Measurements from ENCODE around the gene KCTD5. TPM values are rescaled to one million over a fixed set of nuclear protein-coding genes. Genes with fewer than 3 reads are reported as not detected.

KCTD5 gene
- total and polyA plus RNA-seq, 10 of the 15 experiments (the other 5 are each of a cell fraction or from before 2014, with no cell fraction given): 0.58 to 56.4 (median 37.3) TPM

DNA sequence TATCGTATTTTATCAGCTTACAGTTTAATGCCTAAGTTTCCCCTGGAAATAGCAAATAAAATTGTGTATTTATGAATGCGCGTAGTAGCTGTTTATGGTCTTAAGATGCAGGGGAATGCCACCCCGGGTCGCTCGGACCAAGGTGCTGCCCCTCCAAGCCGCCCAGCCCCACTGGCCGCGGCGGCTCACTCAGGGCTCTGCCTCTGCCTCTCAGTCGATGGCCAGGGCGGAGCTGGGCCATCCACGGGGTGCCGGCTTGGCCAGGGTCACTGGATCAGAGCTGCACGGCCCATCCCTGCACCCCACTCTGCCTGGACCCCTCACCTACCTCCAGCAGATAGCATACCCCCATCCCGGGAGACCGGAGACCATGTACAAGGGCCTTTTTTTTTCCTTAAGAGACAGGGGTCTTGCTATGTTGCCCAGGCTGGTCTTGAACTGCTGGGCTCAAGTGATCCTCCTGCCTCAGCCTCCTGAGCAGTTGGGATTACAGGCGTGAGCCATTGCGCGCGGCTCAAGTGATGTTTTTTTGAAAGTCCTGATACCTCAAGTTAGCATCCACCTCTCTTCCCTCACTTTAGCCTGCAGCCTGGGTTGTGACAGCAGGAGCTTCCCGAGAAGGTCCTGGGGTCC, 26.7 kb downstream of the KCTD5 start:
- H3K4me3 ChIP-seq: no peak overlapping the region
- peaks cover 9 to 24% of the 10 kb centered on the region in 2 experiments for H3K36me3 ChIP-seq (ENCODE audit: control insufficient read depth in 2 of 2, insufficient read depth in 2 of 2, low read length in 1 of 2)
- no peaks in the 10 kb centered on the region for H3K27me3 ChIP-seq (replicated peaks in 1 of 2; ENCODE audit: control insufficient read depth in 2 of 2, insufficient read depth in 2 of 2, low read length in 1 of 2)
- no TSS peak for BruUV-seq (replicated peaks)
- 97% methylated on average over 22 of the region's 22 CpGs for WGBS (ENCODE audit: insufficient coverage, insufficient replicate concordance, low lambda C conversion rate, missing lambda C conversion rate)
- in situ Hi-C loops (cut with MboI): no loop called here
- intact Hi-C loops (cut with micrococcal nuclease; ENCODE audit: unreplicated experiment): no loop called here
- TF ChIP-seq, protein P1, sequence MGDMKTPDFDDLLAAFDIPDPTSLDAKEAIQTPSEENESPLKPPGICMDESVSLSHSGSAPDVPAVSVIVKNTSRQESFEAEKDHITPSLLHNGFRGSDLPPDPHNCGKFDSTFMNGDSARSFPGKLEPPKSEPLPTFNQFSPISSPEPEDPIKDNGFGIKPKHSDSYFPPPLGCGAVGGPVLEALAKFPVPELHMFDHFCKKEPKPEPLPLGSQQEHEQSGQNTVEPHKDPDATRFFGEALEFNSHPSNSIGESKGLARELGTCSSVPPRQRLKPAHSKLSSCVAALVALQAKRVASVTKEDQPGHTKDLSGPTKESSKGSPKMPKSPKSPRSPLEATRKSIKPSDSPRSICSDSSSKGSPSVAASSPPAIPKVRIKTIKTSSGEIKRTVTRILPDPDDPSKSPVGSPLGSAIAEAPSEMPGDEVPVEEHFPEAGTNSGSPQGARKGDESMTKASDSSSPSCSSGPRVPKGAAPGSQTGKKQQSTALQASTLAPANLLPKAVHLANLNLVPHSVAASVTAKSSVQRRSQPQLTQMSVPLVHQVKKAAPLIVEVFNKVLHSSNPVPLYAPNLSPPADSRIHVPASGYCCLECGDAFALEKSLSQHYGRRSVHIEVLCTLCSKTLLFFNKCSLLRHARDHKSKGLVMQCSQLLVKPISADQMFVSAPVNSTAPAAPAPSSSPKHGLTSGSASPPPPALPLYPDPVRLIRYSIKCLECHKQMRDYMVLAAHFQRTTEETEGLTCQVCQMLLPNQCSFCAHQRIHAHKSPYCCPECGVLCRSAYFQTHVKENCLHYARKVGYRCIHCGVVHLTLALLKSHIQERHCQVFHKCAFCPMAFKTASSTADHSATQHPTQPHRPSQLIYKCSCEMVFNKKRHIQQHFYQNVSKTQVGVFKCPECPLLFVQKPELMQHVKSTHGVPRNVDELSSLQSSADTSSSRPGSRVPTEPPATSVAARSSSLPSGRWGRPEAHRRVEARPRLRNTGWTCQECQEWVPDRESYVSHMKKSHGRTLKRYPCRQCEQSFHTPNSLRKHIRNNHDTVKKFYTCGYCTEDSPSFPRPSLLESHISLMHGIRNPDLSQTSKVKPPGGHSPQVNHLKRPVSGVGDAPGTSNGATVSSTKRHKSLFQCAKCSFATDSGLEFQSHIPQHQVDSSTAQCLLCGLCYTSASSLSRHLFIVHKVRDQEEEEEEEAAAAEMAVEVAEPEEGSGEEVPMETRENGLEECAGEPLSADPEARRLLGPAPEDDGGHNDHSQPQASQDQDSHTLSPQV (IDR thresholded peaks at IDR 0.05): no peak
- TF ChIP-seq, protein P2, sequence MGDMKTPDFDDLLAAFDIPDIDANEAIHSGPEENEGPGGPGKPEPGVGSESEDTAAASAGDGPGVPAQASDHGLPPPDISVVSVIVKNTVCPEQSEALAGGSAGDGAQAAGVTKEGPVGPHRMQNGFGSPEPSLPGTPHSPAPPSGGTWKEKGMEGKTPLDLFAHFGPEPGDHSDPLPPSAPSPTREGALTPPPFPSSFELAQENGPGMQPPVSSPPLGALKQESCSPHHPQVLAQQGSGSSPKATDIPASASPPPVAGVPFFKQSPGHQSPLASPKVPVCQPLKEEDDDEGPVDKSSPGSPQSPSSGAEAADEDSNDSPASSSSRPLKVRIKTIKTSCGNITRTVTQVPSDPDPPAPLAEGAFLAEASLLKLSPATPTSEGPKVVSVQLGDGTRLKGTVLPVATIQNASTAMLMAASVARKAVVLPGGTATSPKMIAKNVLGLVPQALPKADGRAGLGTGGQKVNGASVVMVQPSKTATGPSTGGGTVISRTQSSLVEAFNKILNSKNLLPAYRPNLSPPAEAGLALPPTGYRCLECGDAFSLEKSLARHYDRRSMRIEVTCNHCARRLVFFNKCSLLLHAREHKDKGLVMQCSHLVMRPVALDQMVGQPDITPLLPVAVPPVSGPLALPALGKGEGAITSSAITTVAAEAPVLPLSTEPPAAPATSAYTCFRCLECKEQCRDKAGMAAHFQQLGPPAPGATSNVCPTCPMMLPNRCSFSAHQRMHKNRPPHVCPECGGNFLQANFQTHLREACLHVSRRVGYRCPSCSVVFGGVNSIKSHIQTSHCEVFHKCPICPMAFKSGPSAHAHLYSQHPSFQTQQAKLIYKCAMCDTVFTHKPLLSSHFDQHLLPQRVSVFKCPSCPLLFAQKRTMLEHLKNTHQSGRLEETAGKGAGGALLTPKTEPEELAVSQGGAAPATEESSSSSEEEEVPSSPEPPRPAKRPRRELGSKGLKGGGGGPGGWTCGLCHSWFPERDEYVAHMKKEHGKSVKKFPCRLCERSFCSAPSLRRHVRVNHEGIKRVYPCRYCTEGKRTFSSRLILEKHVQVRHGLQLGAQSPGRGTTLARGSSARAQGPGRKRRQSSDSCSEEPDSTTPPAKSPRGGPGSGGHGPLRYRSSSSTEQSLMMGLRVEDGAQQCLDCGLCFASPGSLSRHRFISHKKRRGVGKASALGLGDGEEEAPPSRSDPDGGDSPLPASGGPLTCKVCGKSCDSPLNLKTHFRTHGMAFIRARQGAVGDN (IDR thresholded peaks at IDR 0.05): no peak
- TF ChIP-seq ATF7 (IDR thresholded peaks at IDR 0.05; ENCODE audit: low read depth): no peak
- no peak for TF ChIP-seq BMI1 (IDR thresholded peaks at IDR 0.05; ENCODE audit: borderline replicate concordance)
- TF ChIP-seq YY1 (IDR thresholded peaks at IDR 0.05; ENCODE audit: low read depth, low read length): no peak
- H3K4me1 ChIP-seq (ENCODE audit: control insufficient read depth, insufficient read depth, low read length): no peaks in the 10 kb centered on the region
- ChIA-PET POLR2A (no interaction called here), SMC1A (ENCODE audit: uncharacterized antibody, unreplicated experiment) (no interaction called here), RAD21 (ENCODE audit: unreplicated experiment) (no interaction called here), CTCF (no interaction called here)
- no peak for FAIRE-seq
- no peak for ATAC-seq
- no peak overlapping the region for H3K27ac ChIP-seq (ENCODE audit: control insufficient read depth, insufficient read depth)
- H2AFZ ChIP-seq (ENCODE audit: control insufficient read depth, low read depth, low read length): no peak overlapping the region
- no peaks in the 10 kb centered on the region for H3K9me3 ChIP-seq (replicated peaks; ENCODE audit: control insufficient read depth, insufficient read depth, low read length)
- no peaks in the 10 kb centered on the region for H3K79me2 ChIP-seq (ENCODE audit: control insufficient read depth, insufficient read depth, low read length)
- no peak overlapping the region for H3K4me2 ChIP-seq (ENCODE audit: control insufficient read depth, insufficient read depth)
- H3K9ac ChIP-seq (ENCODE audit: control insufficient read depth, insufficient read depth, low read length): no peak overlapping the region
- no peaks in the 10 kb centered on the region for H4K20me1 ChIP-seq (ENCODE audit: control insufficient read depth, insufficient read depth)
- no peak for DNase-seq (ENCODE audit: low read depth, low spot score)

Data from GM12878 (cell line).